Fibroblast of skin of right biceps (primary cell): ENCODE measurements around the gene TGFBR2.

ENCODE experiments used
- DNase-seq: peaks from one replicate; pipeline ENCODE4 v3.0.0-alpha.2; 2013

TGFBR2 gene

DNA sequence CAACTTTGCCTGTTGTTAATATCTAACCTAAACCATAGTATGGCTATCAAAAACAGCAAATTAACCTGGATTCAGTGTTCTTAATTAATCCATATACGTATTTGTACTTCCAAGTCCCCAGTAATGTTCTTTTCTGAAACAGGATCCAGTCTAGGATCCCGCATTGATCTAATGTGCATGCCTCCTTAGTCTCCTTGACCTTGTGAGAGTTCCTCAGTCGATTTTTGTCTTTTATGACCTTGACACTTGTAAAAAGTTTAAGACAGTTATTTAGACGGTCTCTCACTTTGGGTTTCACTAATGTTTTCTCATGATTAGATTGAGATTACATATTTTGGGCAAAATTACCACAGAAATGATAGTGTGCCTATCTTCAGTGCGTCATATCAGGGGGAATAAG lies 69.4 kb downstream of the TGFBR2 start:
- no peak for DNase-seq

DNA sequence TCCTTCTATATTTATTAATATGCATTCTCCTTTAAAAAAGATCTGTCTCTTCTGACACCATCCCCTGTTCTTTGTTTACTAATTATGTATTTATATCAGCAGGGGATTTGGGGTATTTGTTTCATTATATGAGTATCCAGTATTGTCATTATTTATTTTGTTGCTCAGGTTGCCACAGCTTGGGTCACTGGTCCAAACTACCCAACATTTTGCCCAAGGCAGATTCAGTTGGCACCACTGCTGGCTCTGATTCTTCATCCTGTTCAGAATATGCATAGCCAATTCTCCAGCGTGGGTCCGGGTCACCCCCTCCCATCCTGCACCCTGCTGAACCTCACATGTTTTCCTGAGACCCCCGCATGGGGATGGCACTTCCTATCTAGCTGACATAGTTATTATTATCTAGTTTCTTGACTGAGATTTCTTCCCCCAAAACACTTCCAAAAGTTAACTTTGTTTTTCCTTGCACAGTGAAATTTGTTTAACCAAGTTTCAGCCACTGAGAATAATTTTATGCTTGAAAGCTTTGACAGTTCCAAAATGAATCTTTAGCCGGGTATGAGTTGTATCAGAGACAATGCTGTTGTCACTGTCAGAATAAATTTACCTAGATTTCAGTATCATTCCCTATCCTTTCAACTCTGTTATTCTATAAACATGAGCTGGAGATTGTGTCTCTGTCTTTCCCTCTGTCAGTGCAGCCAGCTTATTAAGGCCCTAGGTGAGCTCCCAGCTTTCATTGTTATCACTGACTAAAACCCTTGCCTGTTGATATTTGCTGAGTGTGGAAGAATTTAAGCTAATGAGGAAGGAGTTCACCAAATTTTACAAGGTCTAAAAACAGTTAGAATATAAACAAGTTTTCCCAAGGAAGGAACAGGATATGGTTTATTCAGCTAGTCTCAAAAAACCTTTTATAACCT lies 70.3 kb downstream of the TGFBR2 start:
- no peak for DNase-seq

DNA sequence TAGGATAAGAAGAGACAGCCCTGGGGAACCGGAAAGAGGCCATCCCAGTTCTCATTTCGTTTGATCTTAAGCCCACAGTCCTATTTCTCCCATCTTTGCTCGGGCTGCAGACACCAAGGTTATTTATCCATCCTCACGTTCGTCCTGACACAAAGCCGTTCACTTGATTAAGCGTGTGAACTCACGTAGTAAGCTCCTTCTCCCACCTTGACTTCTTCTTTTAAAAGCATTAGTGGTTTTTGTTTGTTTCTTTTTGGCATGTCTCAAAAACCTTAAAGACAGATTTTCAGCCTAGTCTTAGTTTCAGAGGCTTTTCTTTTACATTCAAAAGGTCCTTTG lies 70.9 kb downstream of the TGFBR2 start:
- no peak for DNase-seq

DNA sequence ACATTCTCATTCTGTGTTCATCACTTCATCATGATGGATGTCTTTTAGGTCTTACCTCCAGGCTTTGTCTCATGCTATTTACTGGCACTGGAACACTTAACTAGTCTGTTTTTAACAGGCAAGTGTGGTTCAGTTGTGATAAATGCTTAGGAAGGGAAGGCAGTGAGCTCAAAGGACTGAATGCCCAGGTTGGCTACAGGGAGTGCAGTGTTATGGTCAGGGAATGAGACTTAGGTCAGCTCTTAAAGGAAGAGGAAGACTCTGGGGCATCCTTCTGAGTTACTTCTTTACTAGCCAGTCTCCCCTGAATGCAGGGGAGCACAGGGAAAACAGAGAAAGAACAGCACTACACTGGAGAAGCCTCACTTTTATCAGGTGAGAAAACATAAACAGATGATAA lies 72.6 kb downstream of the TGFBR2 start:
- DNase-seq: no peak

DNA sequence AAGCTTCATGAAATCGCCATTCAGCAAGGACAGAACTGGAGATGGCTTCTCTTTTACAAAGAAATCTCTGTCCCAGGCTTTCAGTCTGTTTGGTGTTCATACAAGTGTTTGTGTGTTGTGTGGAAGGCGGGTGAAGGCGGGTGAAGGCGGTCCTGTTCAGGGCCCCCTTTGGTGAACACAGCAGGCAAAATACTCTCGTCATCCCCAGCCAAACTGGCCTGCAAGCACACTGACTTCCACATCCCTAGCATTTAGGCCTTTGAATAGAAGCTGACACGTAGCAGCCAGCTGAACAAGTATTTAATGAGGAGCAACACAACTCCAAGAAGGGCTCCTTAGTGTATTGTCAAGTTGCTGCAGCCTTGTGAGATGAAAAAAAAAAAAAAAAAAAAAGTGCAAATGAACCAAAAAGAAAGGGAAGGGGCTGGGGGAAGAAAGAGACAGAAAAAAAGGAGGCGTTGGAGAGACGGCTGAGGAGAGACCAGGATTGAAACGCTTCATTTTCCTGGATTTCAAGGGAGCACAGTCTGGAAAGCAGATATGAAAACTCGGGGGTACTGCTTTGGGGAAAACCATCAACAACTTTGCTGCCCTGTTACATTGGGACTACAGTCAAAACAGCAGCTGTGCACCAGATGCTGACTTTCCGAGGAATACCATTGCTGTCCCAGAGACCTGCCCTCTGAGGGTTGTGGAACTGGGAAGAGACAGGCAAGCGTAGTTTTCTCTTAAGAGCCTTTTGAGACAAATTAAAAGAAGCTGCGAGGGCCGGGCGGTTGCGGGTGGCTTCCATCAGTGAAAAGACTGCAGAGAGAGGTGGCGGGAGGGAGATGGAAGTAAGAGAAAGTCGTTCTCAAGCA lies 74.6 kb downstream of the TGFBR2 start:
- peak; percentile 62 for DNase-seq

DNA sequence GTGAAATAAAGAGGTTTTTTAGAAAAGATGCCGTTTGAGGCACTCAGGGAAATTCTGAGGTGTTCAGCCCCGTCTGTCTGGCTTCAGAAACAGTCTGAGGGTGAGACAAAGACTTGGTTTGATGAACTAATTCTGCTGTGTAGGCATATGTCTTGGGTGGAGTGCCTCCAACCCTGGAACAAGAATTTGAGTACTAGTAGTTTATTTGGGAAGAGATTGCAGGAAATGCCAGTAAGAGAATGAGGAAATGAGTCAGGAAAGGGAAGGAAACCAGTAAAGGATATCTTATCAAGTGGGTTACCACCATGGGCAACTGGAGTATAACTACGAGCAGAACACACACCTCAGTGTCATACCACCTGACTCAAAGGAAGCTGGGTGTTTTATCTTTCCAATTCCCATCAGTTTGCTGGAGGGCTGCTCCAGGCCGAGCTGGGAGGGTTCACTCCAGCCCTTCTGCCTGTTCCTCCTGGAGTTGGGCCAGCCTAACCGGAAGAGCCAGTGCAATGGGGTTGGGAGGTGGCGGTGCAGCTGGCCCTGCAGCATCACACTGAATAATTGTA lies 75.3 kb downstream of the TGFBR2 start:
- peak; percentile 51 for DNase-seq

DNA sequence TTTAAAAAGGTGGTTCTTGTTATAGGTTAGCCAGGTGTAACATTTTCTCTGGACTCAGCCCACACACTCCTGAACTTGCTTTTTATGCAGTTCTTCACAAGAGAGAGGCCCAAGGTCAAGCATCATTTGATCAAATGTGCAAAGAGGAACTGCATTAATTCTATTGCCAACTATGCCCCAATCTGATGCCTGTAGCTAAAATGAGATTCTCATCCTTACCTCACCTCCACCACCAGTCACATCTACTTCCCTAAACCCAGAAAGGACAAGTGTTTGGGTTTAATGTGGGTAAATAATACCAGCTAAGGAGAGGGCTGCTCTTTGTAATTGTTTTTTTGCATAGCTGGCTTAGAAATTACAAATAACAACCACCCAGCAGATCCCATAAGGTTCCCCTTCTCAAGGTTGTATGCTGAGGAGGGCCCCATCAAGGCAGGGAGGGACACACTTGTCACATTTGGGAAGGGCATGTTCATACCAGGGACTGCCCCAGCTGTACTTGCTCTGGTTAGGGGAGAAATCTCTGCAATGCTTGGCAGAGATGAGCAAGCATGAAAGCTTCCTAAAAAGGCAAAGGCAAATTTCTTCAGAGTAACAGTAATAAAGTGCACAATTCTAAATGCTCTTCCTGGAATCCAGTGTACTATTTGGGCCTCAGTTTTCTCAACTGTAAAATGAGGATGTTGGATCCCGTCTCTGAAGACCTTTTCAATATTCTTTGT lies 76.2 kb downstream of the TGFBR2 start:
- DNase-seq: no peak

DNA sequence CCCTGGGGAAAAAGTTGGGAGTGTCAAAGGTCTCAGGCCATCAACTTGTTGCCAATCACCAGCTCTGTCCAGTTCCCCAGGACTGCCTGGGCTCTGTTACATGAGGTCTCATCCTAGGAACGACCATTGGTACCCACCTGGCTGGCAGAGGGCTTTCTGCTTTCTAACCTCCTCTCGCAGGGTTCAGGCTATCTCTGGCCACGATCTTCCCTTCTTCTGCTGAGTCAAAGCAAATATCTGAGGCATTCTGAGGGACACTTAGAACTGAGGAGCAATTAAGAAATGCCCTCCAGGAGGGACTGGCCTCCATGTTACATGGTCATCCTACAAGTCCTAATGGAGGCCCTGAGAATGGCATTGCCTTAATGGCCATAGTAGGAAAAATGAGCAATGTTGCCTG lies 77.4 kb downstream of the TGFBR2 start:
- no peak for DNase-seq

DNA sequence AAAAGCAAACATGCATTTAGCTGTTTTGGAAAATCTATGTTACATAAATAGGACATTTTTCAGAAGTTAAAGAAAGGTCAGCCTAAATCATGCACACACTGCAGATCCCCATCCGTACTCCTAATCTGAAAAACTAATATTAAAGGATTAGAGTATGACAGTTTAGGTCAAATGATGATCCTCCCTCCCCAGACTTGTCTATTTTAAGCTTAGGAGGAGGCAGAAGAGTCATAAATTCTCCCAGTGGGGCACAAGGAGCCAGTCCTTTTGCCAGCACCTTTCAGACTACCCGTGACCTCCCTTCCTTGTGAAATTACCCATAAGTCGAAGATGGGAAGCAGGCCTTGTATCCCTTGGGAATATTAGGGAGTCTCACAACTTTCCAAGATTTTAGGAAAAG lies 78.0 kb downstream of the TGFBR2 start:
- DNase-seq: no peak

DNA sequence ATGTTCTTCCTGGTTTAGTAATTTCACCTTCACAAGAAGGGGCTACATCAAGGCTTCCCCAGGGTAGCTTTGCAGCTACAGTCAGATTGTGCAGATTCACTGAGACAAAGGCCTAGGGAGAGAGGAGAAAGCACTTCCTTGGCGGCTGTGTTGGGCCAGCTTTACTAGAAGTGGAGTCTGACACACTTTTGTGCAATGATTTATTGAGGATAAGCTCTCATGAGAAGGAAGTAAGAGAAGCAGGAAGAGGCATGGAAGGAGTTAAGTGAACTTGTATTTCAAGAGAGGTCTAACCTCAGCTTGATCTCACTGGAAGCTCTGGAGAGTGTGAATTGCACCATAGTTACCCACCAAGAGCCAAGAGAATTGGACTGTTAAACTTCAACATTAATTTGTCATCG lies 78.9 kb downstream of the TGFBR2 start:
- DNase-seq: no peak

DNA sequence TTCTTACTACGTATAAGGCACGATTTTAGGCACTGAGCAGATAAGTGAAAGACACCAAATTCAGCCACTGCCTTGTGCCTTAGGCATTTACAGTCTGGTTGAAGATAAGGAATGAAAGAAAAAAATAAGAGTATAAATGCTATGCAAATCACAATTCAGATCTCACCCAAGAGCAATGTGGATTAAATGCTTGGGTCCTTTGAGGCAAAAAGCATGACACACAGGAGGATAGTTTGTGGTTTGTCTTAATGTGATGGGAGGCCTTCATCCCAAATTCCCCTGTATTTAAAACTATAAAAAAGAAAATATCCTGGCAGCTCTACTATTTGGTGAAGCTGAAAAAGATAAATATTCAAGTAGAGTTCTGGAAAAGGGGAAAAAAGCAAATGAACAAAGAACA lies 79.8 kb downstream of the TGFBR2 start:
- peak; percentile 29 for DNase-seq

DNA sequence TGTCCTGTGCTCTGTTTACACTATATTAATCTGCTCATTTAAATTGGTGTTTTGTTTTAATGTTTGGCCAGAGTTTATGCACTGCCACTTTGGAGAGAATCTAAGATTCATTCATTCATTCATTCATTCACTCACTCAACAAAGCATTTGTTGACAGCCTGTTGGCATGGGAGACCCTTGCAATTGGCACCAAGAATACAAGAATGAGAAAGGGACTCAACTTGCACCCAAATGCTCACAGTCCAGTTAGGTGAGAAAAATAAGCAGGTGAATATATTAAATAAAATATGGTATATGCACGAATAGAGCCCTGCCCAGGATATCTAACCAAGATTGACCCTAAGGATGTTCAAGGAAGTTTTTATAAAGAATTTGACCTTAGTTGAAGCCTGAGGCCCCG lies 80.4 kb downstream of the TGFBR2 start:
- DNase-seq: no peak

DNA sequence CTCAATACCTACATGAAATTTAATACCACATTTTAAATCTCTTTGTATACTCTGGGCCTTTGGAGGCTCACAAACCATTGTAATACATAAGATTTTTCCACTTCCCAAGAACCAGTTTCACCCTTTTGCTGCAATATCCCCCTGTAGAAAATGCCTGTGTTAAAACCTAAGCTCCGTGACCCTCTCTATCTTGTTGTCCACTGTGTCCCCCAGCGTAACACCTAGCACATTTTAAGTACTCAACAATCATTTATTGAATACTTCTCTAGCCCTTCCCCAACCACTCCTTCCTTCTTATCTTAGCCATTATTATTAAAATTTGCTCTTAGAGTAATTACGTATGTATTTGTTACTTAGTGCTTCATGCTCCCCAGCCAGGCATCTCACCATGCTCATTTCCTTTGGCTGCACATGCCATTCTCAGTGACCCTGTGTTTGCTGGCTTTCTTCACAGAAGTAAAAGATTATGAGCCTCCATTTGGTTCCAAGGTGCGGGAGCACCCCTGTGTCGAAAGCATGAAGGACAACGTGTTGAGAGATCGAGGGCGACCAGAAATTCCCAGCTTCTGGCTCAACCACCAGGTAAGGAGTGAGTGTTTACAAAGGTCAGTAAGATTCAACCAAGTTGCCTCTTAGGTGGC lies 81.6 kb downstream of the TGFBR2 start:
- no peak for DNase-seq

DNA sequence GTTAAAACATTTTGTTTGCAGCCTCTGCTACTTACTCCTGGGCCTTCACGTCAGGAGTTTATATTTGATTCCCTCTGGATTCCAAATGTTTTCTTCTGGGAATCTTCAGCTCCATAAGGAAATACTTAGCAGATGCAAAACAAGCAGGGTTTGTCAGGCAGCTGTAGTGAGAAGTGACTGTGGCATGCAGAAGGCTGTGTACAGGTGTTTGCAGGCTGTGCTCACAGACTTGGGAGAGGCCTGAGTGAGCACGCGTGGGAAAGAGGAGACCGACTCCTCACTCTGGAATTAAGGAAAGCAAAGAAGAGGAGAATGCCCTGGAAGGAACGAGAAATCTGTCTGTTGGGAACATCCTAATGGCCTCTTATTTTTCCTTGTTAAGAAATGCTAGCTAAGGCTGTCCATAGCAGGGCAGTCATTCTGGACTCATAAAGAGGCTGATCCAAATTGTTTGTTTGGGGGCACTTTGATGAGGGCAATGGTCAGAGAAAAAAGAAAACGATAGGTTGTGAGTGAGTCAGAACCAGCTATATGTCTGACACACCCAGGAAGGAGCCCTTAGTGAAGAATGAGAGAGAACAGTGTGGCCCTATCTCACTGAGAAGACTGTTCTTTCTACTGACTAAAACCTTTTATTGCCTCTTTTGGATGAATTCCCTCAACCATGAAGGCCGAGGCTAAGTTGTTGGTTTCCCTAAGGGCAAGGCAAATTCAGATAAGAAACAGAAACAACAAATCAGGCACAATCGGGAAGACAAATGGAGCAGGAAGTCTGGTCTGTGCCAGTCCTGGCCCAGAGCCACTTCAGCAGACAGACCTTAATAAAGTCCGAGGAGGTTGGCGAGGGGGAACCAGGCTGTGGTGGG lies 82.6 kb downstream of the TGFBR2 start:
- DNase-seq: peak; percentile 42

DNA sequence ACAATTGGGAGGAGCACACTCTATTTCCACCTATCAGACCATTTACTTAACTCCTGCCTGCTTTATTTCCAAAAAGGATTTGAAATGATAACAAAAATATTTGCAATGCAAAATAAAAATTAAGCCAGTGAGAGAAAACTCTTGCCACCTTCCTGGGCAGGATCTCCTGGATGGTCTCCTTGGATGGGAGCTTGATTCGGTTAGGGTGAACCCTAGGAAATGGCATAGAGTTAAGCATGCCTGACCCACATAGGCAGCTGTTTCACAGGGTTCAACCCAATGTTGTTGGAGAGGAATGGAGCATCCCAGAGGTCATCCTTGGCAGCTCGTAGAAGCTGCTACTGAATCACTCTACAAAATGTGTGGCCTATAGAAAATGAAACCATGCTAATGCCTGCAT lies 83.8 kb downstream of the TGFBR2 start:
- no peak for DNase-seq

DNA sequence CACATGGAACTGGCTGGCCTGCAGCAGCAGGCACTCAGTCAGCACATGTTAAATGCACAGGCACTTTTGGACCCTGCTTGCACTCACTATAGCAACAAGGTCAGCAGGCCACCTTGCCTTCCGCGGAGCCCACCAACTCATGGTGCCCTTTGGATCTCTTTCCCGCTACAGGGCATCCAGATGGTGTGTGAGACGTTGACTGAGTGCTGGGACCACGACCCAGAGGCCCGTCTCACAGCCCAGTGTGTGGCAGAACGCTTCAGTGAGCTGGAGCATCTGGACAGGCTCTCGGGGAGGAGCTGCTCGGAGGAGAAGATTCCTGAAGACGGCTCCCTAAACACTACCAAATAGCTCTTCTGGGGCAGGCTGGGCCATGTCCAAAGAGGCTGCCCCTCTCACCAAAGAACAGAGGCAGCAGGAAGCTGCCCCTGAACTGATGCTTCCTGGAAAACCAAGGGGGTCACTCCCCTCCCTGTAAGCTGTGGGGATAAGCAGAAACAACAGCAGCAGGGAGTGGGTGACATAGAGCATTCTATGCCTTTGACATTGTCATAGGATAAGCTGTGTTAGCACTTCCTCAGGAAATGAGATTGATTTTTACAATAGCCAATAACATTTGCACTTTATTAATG lies 85.0 kb downstream of the TGFBR2 start:
- no peak for DNase-seq

DNA sequence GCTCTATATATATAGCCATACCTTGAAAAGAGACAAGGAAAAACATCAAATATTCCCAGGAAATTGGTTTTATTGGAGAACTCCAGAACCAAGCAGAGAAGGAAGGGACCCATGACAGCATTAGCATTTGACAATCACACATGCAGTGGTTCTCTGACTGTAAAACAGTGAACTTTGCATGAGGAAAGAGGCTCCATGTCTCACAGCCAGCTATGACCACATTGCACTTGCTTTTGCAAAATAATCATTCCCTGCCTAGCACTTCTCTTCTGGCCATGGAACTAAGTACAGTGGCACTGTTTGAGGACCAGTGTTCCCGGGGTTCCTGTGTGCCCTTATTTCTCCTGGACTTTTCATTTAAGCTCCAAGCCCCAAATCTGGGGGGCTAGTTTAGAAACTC lies 85.5 kb downstream of the TGFBR2 start:
- no peak for DNase-seq

DNA sequence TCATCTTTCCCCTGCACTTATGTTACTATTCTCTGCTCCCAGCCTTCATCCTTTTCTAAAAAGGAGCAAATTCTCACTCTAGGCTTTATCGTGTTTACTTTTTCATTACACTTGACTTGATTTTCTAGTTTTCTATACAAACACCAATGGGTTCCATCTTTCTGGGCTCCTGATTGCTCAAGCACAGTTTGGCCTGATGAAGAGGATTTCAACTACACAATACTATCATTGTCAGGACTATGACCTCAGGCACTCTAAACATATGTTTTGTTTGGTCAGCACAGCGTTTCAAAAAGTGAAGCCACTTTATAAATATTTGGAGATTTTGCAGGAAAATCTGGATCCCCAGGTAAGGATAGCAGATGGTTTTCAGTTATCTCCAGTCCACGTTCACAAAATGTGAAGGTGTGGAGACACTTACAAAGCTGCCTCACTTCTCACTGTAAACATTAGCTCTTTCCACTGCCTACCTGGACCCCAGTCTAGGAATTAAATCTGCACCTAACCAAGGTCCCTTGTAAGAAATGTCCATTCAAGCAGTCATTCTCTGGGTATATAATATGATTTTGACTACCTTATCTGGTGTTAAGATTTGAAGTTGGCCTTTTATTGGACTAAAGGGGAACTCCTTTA lies 86.2 kb downstream of the TGFBR2 start:
- no peak for DNase-seq

DNA sequence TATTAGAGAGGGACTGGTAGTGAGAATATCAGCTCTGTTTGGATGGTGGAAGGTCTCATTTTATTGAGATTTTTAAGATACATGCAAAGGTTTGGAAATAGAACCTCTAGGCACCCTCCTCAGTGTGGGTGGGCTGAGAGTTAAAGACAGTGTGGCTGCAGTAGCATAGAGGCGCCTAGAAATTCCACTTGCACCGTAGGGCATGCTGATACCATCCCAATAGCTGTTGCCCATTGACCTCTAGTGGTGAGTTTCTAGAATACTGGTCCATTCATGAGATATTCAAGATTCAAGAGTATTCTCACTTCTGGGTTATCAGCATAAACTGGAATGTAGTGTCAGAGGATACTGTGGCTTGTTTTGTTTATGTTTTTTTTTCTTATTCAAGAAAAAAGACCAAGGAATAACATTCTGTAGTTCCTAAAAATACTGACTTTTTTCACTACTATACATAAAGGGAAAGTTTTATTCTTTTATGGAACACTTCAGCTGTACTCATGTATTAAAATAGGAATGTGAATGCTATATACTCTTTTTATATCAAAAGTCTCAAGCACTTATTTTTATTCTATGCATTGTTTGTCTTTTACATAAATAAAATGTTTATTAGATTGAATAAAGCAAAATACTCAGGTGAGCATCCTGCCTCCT lies 87.2 kb downstream of the TGFBR2 start:
- peak; percentile 74 for DNase-seq

DNA sequence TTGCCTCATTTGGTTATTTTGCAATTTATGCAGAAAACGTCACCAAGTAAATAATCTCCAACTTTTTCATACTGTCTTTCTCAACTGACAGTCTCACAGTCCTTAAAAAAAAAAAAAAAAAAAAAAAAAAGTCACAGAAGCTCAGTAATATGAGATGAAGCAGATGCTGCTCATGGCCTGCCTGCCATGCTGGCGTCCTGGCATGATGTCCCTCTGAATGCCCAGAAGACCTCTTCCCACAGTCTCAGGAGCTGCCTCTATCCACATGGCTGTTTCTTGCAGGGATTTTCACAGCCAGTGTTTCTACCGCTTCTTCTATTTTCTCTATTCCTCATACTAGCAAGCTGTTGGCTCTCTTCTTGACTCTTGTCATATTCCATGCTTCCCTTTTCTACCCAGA lies 87.7 kb downstream of the TGFBR2 start:
- DNase-seq: no peak
